ENCODE data around the gene HSD17B3.

HSD17B3 gene

GRCh38 chr9:96333958-96334357, 32.0 kb upstream of the HSD17B3 start:
- Histone ChIP-seq H3F3A (ENCODE audit: insufficient read depth, low read length) (no peaks in the 10 kb centered on the region), H2AFZ (ENCODE audit: low read length) (no peak overlapping the region), H3K9me3 (ENCODE audit: low read length) (no peaks in the 10 kb centered on the region), H3K27me3 (ENCODE audit: insufficient read depth, low read length) (no peaks in the 10 kb centered on the region), H3K27ac (ENCODE audit: low read depth, low read length, poor library complexity, severe bottlenecking) (no peak overlapping the region), H3K9me2 (ENCODE audit: low read depth, low read length) (no peaks in the 10 kb centered on the region), H3K79me2 (ENCODE audit: insufficient read depth, low read length) (no peaks in the 10 kb centered on the region), H3K9ac (ENCODE audit: low read length) (no peak overlapping the region), H3K36me3 (ENCODE audit: insufficient read depth, low read length) (no peaks in the 10 kb centered on the region), H4K20me1 (ENCODE audit: insufficient read depth, low read length) (no peaks in the 10 kb centered on the region), H3K4me1 (ENCODE audit: insufficient read depth, low read length, severe bottlenecking) (no peaks in the 10 kb centered on the region), H3K4me2 (ENCODE audit: low read length) (no peak overlapping the region), H3K4me3 (ENCODE audit: low read depth, low read length, poor library complexity, severe bottlenecking) (no peak overlapping the region)
- TF ChIP-seq CTCF (IDR thresholded peaks at IDR 0.05; ENCODE audit: low read length) (no peak), EZH2 (IDR thresholded peaks at IDR 0.05; ENCODE audit: borderline replicate concordance, low read length) (no peak)

DNA sequence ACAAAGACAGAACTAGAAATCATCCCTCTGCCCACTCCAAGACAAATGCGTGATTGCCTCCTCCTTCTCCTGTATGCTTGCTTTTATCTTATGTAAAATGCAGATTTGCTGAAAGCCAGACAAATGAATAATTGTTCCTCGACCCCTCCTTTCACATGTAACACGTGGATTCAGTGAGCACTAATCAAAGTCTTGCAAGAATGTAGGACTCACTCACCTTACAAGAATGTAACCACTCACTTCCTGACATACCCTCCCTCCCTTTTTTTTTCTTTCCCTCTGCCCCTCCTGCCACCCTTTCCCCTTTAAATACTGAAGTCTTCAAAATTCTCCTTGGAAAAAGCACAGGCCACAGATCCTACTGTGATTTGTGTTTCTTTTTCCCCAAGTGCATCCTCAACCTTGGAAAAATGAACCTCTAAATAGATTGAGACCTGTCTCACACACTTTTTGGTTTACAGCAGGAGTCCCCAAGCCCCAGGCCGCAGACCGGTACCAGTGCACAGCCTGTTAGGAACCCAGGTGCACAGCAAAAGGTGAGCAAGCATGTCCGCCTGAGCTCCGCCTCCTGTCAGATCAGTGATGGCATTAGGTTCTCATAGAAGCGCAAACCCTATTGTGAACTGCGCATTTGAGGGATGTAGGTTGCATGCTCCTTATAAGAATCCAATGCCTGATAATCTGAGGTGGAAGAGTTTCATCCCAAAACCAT, 29.4 kb upstream of the HSD17B3 start:
- no peak overlapping the region for H3K27ac ChIP-seq (ENCODE audit: low read depth, low read length, poor library complexity, severe bottlenecking)
- no peaks in the 10 kb centered on the region for H3K27me3 ChIP-seq (ENCODE audit: insufficient read depth, low read length)
- no peaks in the 10 kb centered on the region for H3K9me3 ChIP-seq (ENCODE audit: low read length)
- H3K4me1 ChIP-seq (ENCODE audit: insufficient read depth, low read length, severe bottlenecking) = no peaks in the 10 kb centered on the region
- H2AFZ ChIP-seq (ENCODE audit: low read length) = no peak overlapping the region
- no peaks in the 10 kb centered on the region for H3K79me2 ChIP-seq (ENCODE audit: insufficient read depth, low read length)
- no peaks in the 10 kb centered on the region for H4K20me1 ChIP-seq (ENCODE audit: insufficient read depth, low read length)
- no peaks in the 10 kb centered on the region for H3K36me3 ChIP-seq (ENCODE audit: insufficient read depth, low read length)
- TF ChIP-seq EZH2 (IDR thresholded peaks at IDR 0.05; ENCODE audit: borderline replicate concordance, low read length) (no peak), CTCF (IDR thresholded peaks at IDR 0.05; ENCODE audit: low read length) (no peak)
- H3K9ac ChIP-seq (ENCODE audit: low read length) = no peak overlapping the region
- H3K4me2 ChIP-seq (ENCODE audit: low read length) = no peak overlapping the region
- no peak overlapping the region for H3K4me3 ChIP-seq (ENCODE audit: low read depth, low read length, poor library complexity, severe bottlenecking)
- no peaks in the 10 kb centered on the region for H3K9me2 ChIP-seq (ENCODE audit: low read depth, low read length)
- no peaks in the 10 kb centered on the region for H3F3A ChIP-seq (ENCODE audit: insufficient read depth, low read length)

GRCh38 chr9:96327694-96328352, 25.8 kb upstream of the HSD17B3 start:
- H3K36me3 ChIP-seq (ENCODE audit: insufficient read depth, low read length) = no peaks in the 10 kb centered on the region
- H3K79me2 ChIP-seq (ENCODE audit: insufficient read depth, low read length) = no peaks in the 10 kb centered on the region
- no peaks in the 10 kb centered on the region for H3K9me3 ChIP-seq (ENCODE audit: low read length)
- peak; percentile 70 for TF ChIP-seq CTCF (IDR thresholded peaks at IDR 0.05; ENCODE audit: low read length)
- no peak for TF ChIP-seq EZH2 (IDR thresholded peaks at IDR 0.05; ENCODE audit: borderline replicate concordance, low read length)
- no peaks in the 10 kb centered on the region for H3K27me3 ChIP-seq (ENCODE audit: insufficient read depth, low read length)
- H3K9me2 ChIP-seq (ENCODE audit: low read depth, low read length) = no peaks in the 10 kb centered on the region
- no peaks in the 10 kb centered on the region for H4K20me1 ChIP-seq (ENCODE audit: insufficient read depth, low read length)
- H3K4me2 ChIP-seq (ENCODE audit: low read length) = no peak overlapping the region
- no peak overlapping the region for H3K4me3 ChIP-seq (ENCODE audit: low read depth, low read length, poor library complexity, severe bottlenecking)
- no peak overlapping the region for H2AFZ ChIP-seq (ENCODE audit: low read length)
- H3K9ac ChIP-seq (ENCODE audit: low read length) = no peak overlapping the region
- H3K4me1 ChIP-seq (ENCODE audit: insufficient read depth, low read length, severe bottlenecking) = no peaks in the 10 kb centered on the region
- no peak overlapping the region for H3K27ac ChIP-seq (ENCODE audit: low read depth, low read length, poor library complexity, severe bottlenecking)
- H3F3A ChIP-seq (ENCODE audit: insufficient read depth, low read length) = no peaks in the 10 kb centered on the region
